WI38 (cell line): ENCODE measurements around the gene GPBAR1.

Experiments
- H3K4me3 ChIP-seq: 2 replicates; pipeline ENCODE4 v1.5.1; 2011; ENCODE audit warnings: low read depth, mild to moderate bottlenecking, control low read depth, low read length
- CTCF ChIP-seq: IDR thresholded peaks from 2 replicates; pipeline ENCODE4 v1.5.1; 2012; ENCODE audit warnings: low read depth, mild to moderate bottlenecking, control low read depth, low read length

GPBAR1 gene

GRCh38 chr2:218260742-218261422, at the start of gene GPBAR1:
Gene GPBAR1, plus strand, starts transcription at chr2:218261015. Its CDS starts 1,710 bp downstream, at chr2:218262725.
- TF ChIP-seq CTCF: no peak
- no peak within 1 kb of the TSS for H3K4me3 ChIP-seq

GRCh38 chr2:218214116-218214515, 46.7 kb upstream of the GPBAR1 start:
- no peak for TF ChIP-seq CTCF
- no peak overlapping the region for H3K4me3 ChIP-seq

GRCh38 chr2:218216336-218216673, 44.5 kb upstream of the GPBAR1 start:
- TF ChIP-seq CTCF: no peak

GRCh38 chr2:218216674-218217359, 44.0 kb upstream of the GPBAR1 start, which contains the start of gene ARPC2:
Gene ARPC2, plus strand, starts transcription at chr2:218217189. Its CDS starts 282 bp downstream, at chr2:218217471.
- no peak for TF ChIP-seq CTCF
- H3K4me3 ChIP-seq: peak within 1 kb of the TSS; percentile 98

More at GRCh38 chr2:218216336-218216673, 44.5 kb upstream of the GPBAR1 start:
- peak overlapping the region; percentile 98 for H3K4me3 ChIP-seq

GRCh38 chr2:218217360-218218267, 43.2 kb upstream of the GPBAR1 start:
- no peak for TF ChIP-seq CTCF
- peak overlapping the region; percentile 98 for H3K4me3 ChIP-seq

GRCh38 chr2:218218268-218219185, 42.3 kb upstream of the GPBAR1 start:
- H3K4me3 ChIP-seq: peak overlapping the region; percentile 98
- TF ChIP-seq CTCF: no peak
